ENCODE data around the gene SLC39A6. TPM values are rescaled to one million over a fixed set of nuclear protein-coding genes. Genes with fewer than 3 reads are reported as not detected.
"Not testable (repeated sequence)": the region's sequence is repeated elsewhere in the genome, so short reads cannot be mapped to it uniquely, and the experiment has no call there.

Gene SLC39A6
- total RNA-seq, 1 experiment from 2014 or later = 72.5 TPM

- DNase-seq (ENCODE audit: low read depth) = no peak
These were observed 27.2 kb downstream of the SLC39A6 start for GRCh38 chr18:36101943-36102342.

DNA sequence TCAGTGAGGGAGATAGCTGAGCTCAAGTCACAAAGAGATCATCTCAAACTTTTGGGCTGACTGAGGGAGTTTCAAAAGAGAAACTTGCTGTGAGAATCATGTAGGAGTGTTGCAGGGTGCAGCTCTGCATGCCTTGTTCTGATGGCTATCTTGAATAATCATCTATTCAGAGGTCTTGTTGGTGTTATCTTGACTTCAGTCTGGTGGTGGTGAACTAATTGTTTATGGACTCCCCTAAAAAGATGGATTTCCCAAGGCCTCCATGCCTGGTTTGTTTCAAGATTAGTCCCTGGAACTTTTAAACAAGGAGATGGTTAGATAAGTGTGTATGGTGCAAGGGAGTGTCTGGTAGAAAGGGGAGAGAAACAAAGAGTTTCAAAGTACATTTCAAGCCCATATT, 29.8 kb downstream of the SLC39A6 start:
- DNase-seq (ENCODE audit: low read depth) = no peak

DNA sequence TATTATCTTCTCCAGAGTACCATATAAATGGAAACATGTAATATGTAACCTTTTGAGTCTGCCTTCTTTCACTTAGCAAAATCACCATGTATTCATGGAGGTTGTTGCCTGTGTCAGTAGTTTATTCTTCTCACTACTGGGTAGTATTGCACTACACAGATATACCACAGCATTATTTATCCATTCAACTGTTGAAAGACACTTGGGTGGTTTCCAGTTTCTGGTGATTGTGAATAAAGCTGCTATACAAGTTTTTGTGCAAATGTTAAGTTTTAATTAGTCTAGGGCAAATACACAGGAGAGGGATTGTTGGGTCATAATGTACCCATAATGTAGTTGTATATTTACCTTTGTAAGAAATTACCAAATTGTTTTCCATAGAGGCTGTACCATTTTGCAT, 32.2 kb downstream of the SLC39A6 start:
- no peak for DNase-seq (ENCODE audit: low read depth)

DNA sequence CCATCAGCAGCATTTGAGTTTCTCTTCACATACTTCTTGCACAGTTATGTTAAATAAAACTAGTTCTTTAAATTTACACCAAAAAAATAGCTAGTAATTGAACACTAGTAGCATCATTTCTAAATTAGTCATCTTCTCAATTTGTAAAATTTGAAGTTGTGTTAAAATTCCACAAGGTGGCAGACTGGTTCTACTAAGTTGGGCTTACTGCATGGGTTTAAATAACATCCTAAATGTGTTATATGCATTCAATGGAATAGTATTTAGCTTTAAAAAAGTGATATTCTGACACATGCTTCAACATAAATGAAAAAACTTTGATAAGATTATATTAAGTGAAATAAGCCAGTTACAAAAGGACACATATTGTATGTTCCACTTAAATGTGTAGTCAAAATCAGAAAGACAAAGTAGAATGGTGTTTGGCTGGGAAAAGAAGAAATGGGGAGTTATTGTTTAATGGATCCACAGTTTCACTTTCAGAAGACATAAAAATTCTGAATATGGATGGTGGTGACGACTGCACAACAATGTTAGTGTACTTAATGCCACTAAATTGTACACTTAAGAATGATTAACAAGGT, 33.1 kb downstream of the SLC39A6 start:
- DNase-seq (ENCODE audit: low read depth) = peak; percentile 47

- no peak for DNase-seq (ENCODE audit: low read depth)
These were observed 34.7 kb downstream of the SLC39A6 start for GRCh38 chr18:36094431-36094830.

DNA sequence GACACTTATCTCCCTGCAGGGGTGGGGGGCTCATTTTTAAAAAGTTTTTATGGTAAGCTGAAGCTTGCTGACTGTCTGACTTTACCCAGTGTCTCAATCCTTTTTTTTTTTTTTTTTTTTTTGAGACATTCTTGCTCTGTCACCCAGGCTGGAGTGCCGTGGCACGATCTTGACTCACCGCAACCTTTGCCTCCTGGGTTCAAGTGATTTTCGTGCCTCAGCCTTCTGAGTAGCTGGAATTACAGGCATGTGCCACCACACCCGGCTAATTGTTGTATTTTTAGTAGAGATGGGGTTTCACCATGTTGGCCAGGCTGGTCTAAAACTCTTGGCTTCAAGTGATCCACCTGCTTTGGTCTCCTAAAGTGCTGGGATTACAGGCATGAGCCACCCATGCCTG, 37.0 kb downstream of the SLC39A6 start:
- DNase-seq (ENCODE audit: low read depth) = not testable (repeated sequence)

- DNase-seq (ENCODE audit: low read depth) = no peak
These were observed 40.1 kb downstream of the SLC39A6 start for GRCh38 chr18:36089001-36089400.

- DNase-seq (ENCODE audit: low read depth) = no peak
These were observed 40.9 kb downstream of the SLC39A6 start for GRCh38 chr18:36088256-36088655.

DNA sequence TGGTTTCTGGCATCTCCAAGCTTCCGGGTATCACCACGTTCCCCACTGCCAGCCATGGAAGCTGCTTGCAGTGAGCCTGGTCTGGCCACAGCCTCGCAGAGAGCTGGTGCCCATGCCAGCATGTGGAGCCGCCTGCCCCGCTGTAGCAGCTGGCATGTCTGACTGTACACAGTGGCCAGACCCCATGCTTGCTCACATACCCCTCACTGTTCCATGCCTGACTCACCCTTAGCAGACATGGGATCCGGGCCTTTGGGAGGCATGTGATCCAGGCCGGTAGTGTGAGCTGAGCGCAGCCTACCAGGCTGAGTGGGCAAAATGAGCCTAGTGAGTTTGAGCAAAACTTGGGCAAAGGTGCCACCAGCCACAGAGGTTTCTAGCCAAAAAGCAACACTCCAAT, 43.0 kb downstream of the SLC39A6 start:
- peak; percentile 52 for DNase-seq (ENCODE audit: low read depth)

DNA sequence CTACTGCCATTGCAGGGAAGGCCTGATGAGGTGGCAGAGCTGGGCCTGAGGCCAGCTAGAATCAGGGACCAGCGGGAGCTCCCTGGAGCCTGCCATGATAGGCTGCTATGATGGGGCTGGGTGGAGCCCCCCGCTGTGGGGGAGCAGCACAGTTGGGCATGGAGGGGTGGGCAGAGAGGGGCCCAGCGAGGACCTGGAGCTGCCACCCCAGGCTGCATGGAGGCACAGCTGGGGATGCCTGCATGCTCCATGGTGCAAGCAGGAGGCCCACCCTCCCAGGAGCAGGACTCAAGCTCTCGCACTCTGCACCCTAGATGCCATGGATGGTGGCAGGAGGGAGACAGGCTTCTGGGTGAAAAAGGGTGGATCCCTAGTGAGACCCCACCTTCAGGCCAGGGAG, 43.9 kb downstream of the SLC39A6 start:
- no peak for DNase-seq (ENCODE audit: low read depth)

- DNase-seq (ENCODE audit: low read depth) = no peak
These were observed 45.4 kb downstream of the SLC39A6 start for GRCh38 chr18:36083729-36084128.

- DNase-seq (ENCODE audit: low read depth) = not testable (repeated sequence)
These were observed 48.0 kb downstream of the SLC39A6 start for GRCh38 chr18:36081118-36081517.

- DNase-seq (ENCODE audit: low read depth) = peak; percentile 38
These were observed 50.2 kb downstream of the SLC39A6 start for GRCh38 chr18:36078751-36079529.

- DNase-seq (ENCODE audit: low read depth) = not testable (repeated sequence)
These were observed 51.4 kb downstream of the SLC39A6 start for GRCh38 chr18:36077764-36078163.

DNA sequence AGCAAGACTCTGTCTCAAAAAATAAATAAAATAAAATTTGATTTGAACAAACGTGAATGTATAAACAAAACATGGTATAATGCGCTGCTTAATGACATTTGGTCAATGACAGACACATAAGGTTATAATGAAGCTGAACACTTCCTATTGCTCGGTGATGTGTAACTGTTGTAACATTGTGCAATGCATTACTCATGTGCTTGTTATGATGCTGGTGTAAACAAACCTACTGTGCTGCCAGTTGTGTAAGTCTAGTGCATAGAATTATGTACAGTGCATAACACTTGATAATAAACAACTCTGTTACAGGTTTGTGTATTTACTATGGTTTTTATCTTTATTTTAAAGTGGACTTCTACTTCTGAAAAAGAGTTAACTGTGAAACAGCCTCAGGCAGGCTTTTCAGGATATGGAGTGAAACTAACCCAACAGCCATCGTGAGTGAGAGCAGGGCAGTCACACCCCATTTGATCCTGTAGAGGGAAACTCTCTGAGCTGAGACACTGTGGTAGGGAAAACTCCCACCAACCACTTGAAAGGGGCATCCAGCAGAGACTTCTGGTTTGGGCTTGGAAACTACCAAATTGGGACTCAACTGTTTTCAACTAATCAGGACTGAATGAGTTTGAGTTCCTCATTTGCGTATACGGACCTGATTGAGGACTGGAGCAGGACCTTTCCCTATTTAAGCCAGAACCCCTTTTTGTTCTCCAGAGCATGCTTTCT, 53.1 kb downstream of the SLC39A6 start:
- peak; percentile 45 for DNase-seq (ENCODE audit: low read depth)

DNA sequence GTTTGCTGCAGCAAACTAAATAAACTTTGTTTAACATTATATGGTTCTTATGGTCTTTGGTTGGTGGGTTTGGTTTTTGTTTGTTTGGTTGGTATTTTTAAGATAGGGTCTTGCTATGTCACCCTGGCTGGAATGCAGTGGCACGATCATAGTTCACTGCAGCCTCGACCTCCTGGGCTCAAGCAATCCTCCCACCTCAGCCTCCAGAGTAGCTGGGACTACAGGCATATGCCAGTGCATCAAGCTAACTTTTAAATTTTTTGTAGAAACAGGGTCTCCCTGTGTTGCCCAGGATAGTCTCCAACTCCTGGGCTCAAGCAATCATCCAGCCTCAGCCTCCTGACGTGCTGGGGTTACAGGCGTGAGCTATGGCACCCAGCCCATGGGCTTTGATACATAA, 54.7 kb downstream of the SLC39A6 start:
- no peak for DNase-seq (ENCODE audit: low read depth)

DNA sequence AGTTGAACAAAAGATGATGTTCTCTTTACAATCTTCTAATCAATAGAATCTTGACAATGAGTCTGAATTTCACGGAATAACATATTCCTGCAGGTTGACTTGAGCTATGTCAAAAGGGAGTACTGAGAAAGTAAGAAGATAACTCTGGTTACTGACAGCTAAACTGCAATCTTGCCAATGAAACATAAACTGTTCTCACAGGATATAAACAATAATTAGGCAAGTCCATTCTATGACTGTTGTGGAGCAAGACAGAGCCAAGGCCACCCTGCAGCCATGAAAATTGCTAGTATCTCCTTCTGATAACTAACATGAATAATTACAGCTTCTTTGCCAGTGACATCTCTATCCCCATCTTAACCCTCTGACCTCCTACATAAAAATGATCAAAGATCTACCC, 55.5 kb downstream of the SLC39A6 start:
- no peak for DNase-seq (ENCODE audit: low read depth)

- not testable (repeated sequence) for DNase-seq (ENCODE audit: low read depth)
These were observed 56.7 kb downstream of the SLC39A6 start for GRCh38 chr18:36072406-36072805.

DNA sequence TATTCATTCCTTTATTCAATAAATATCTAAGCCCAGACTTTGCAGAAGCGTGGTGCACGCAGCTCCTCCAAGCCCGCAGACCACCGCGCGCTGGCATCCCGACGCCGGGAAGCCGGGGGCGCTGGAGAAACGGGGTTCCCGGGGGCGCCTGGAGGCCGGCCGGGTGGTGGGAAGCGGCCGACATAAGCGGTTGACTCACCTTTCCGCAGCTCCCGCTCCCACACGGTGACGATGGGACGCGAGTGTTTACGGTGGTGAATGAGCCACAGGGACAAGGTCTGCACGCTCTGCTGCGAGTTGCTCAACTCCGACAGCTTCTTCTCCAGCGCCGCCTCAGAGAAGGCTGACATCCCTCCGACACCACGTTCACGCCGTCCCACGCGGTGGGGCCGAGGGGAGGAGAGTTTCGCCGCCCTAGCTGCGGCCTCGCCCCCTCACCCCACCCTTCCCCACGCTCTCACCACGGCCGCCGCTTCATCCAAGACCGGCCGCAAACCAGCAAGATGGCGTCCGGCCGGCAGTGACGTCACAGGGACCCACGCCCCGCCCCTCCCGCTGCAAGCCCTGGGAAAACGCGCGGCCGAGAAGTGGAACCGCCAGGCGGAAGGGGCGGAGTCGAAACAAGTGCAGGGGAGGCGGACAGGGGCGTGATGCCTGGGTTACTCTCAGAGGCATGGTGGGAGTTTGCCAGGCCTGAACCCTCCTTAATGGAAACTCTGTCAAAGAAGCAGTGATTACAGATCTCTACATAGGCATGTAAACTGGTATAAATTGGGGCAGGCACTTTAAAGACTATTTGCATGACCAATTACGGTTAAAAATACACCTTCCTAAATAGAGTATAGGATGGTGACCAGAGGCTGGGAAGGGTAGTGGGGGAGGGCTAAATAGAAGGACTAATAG, 61.8 kb downstream of the SLC39A6 start, which contains the start of gene RPRD1A:
RPRD1A (minus strand) TSS at position 505 of the 903 bp plus-strand sequence; CDS start at position 350, 155 bp downstream.
- peak; percentile 94 for DNase-seq (ENCODE audit: low read depth)

DNA sequence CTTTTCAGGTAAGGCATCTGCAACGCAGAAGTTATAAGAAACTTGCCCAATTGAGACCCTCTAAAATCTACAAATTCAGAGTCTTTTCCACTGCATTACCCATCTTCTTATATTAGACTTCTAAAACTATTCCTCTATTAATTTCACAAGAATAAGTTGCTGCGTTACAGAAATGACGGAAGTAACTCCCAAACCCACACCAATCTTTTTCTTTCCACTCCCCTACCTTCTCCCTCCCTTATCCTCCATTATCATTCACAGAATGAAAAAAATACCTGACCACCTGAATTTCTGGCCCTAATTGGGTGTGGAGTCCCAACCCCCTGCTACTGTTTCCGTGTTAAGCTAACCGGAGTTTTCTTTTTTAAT, 62.5 kb downstream of the SLC39A6 start:
- DNase-seq (ENCODE audit: low read depth) = no peak

DNA sequence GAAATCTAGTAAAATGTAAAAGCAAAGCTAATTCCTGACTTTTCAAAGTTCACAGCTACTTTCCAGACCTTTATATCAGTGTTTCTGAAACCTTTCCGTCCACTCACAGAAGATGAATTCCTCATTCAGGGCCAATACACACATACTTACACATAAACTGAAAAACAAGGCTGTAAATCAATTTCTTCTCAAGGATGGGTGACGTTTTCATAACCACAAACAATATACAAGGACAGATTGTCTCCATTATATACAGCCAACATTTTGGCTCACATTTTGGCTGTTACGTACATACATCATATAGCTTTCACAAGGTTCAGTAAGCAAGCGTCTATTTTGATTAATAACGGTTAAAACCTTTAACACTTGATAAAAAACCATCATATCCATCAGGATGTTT, 63.1 kb downstream of the SLC39A6 start:
- no peak for DNase-seq (ENCODE audit: low read depth)

DNA sequence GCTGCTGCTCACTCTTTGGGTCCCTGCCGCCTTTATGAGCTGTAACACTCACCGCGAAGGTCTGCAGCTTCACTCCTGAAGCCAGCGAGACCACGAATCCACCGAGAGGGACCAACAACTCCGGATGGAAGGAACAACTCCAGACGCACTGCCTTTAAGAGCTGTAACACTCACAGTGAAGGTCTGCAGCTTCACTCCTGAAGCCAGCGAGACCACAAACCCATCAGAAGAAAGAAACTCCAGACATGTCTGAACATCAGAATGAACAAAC, 64.4 kb downstream of the SLC39A6 start:
- DNase-seq (ENCODE audit: low read depth) = not testable (repeated sequence)
